ENCODE results near the gene MYO5C. TPM values are rescaled to one million over a fixed set of nuclear protein-coding genes. Genes with fewer than 3 reads are reported as not detected.

Gene MYO5C
- total RNA-seq, 1 donor from 2014 or later = 80.0 TPM

DNA sequence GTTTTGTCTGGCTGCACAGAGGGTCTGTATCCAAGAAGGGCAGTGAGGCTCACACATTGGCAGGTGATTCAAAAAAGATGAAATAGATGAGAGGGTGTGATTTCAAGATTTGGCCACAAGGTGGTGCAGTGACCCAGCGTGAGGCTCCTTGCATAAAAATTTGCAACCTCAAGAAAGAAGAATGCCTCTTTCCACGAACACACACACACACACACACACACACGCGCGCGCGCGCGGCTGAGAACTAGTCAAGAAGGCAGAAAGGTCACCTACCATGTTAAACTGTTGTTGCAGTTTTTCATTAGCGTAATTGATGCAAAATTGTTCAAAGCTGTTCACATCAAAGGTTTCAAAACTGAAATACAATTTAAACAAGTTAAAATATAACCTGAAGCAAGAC is 39.2 kb downstream of the MYO5C start:
- peak; percentile 84 for ATAC-seq
- intact Hi-C loops (cut with DNase I) = loop anchor here (10.0 kb wide), 1 partner anchor 478 kb away; no protein-coding TSS in a partner anchor
- Histone ChIP-seq H3K4me1 (peaks cover under 1% of the 10 kb centered on the region), H3K4me3 (no peak overlapping the region), H3K27me3 (no peaks in the 10 kb centered on the region), H3K9me3 (no peaks in the 10 kb centered on the region), H3K27ac (no peak overlapping the region), H3K36me3 (no peaks in the 10 kb centered on the region)
- TF ChIP-seq, protein P1, sequence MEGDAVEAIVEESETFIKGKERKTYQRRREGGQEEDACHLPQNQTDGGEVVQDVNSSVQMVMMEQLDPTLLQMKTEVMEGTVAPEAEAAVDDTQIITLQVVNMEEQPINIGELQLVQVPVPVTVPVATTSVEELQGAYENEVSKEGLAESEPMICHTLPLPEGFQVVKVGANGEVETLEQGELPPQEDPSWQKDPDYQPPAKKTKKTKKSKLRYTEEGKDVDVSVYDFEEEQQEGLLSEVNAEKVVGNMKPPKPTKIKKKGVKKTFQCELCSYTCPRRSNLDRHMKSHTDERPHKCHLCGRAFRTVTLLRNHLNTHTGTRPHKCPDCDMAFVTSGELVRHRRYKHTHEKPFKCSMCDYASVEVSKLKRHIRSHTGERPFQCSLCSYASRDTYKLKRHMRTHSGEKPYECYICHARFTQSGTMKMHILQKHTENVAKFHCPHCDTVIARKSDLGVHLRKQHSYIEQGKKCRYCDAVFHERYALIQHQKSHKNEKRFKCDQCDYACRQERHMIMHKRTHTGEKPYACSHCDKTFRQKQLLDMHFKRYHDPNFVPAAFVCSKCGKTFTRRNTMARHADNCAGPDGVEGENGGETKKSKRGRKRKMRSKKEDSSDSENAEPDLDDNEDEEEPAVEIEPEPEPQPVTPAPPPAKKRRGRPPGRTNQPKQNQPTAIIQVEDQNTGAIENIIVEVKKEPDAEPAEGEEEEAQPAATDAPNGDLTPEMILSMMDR (IDR thresholded peaks at IDR 0.05) = peak; percentile 69
- no peak for DNase-seq

DNA sequence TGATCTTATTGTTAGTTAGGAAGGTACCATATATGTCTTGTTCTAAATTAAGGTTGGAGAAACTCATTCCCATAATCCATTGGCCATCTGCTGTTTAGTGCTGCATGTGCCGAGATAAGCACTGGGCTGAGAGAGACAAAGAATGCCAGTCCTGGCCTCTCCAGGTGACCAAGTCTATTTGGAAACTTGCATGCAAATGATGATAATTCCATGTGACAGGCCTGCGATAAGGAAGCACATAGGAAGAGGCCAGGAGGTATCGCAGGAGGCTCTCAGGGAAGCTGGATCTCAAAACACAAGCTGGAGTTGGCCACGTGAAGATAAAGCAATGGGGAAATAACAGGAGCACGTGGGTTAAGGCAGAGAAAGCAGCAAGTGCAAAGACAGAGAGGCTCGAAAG is 39.7 kb downstream of the MYO5C start:
- H3K4me3 ChIP-seq = no peak overlapping the region
- H3K36me3 ChIP-seq = no peaks in the 10 kb centered on the region
- no peak overlapping the region for H3K27ac ChIP-seq
- DNase-seq = no peak
- intact Hi-C loops (cut with DNase I) = loop anchor here (10.0 kb wide), 1 partner anchor 479 kb away; no protein-coding TSS in a partner anchor
- no peaks in the 10 kb centered on the region for H3K4me1 ChIP-seq
- TF ChIP-seq, protein P1 (IDR thresholded peaks at IDR 0.05) = no peak
- no peak for ATAC-seq
- no peaks in the 10 kb centered on the region for H3K27me3 ChIP-seq
- H3K9me3 ChIP-seq = no peaks in the 10 kb centered on the region

DNA sequence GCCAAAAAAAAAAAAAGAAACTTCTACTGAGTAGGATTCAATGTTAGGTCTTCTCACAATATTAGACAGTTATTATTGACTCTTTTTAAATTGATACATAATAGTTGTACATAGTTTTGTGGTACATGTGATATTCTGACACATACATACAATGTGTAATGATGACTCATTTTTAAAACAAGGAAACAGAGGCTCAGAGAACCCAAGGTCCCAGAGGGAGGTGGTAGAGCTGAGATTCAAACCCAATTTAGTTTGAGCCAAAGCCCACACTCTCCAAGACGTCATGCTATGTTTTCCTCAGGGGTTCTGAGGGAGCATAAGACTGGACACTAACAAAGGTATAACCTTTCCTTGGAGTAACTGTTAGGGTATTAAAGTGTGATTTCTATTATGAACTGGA is 40.6 kb downstream of the MYO5C start:
- intact Hi-C loops (cut with DNase I) = loop anchor here (10.0 kb wide), 1 partner anchor 480 kb away; no protein-coding TSS in a partner anchor
- ATAC-seq (no peak), DNase-seq (no peak)
- no peaks in the 10 kb centered on the region for H3K27me3 ChIP-seq
- H3K9me3 ChIP-seq = no peaks in the 10 kb centered on the region
- H3K27ac ChIP-seq = no peak overlapping the region
- TF ChIP-seq, protein P1 (IDR thresholded peaks at IDR 0.05) = no peak
- no peaks in the 10 kb centered on the region for H3K4me1 ChIP-seq
- no peaks in the 10 kb centered on the region for H3K36me3 ChIP-seq
- H3K4me3 ChIP-seq = no peak overlapping the region

DNA sequence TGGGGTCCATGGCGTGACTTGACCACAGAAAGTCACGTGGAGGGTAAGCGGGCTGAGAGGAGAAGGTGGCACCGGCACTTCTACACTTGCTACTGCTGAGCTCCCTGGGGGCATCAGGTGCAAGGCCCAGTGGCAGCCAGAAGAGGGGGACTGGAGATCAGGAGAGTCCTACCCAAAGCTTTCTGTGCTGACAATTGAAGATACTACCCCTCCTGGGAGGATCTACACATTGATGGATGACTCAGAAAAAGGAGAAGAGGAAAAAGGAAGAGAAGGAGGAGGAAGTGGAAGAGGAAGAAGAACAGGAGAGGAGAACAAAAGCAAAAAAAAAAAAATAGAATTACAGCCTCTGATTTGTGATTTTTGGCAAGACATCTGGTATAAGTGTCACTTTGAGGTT is 41.2 kb downstream of the MYO5C start:
- Histone ChIP-seq H3K27me3 (no peaks in the 10 kb centered on the region), H3K36me3 (no peaks in the 10 kb centered on the region), H3K4me3 (no peak overlapping the region), H3K27ac (no peak overlapping the region), H3K9me3 (no peaks in the 10 kb centered on the region), H3K4me1 (no peaks in the 10 kb centered on the region)
- TF ChIP-seq, protein P1 (IDR thresholded peaks at IDR 0.05) = no peak
- DNase-seq (no peak), ATAC-seq (no peak)
- intact Hi-C loops (cut with DNase I) = loop anchor here (10.0 kb wide), 1 partner anchor 480 kb away; no protein-coding TSS in a partner anchor

DNA sequence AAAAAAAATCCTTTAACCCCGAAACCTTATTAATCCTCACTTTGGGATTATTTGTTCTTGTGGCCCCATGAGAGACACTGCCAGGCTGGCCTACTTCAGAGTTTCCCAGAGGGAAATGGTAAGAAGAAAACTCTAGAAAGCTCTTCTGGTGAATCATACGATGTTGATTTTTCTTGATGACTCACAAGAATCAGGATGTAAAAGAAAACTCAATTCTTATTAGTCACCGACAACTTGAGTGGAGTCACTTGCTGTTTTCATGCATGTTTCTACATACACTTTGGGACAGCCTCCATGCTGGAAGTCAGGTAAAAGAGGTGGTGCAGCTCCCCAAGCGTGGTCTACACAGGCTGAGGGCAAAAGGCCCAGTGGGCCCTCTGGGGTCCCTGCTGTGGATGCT is 42.8 kb downstream of the MYO5C start:
- intact Hi-C loops (cut with DNase I) = loop anchor here (10.0 kb wide), 1 partner anchor 482 kb away; no protein-coding TSS in a partner anchor

More for the DNA sequence above, 42.8 kb downstream of the MYO5C start:
- DNase-seq (no peak), ATAC-seq (peak; percentile 51)
- Histone ChIP-seq H3K4me3 (no peak overlapping the region), H3K4me1 (no peaks in the 10 kb centered on the region), H3K9me3 (no peaks in the 10 kb centered on the region), H3K27me3 (no peaks in the 10 kb centered on the region), H3K27ac (peak overlapping the region; percentile 62), H3K36me3 (no peaks in the 10 kb centered on the region)
- TF ChIP-seq, protein P1 (IDR thresholded peaks at IDR 0.05) = no peak

All from upper lobe of right lung (tissue), 1 donor.